Measurements from ENCODE around the gene SDF4. TPM values are rescaled to one million over a fixed set of nuclear protein-coding genes. Genes with fewer than 3 reads are reported as not detected.

SDF4 gene
- polyA plus RNA-seq, 1 experiment = 109 TPM

GRCh38 chr1:1175221-1176062 is 56.4 kb downstream of the SDF4 start:
- no peak for TF ChIP-seq CTCF (IDR thresholded peaks at IDR 0.05; ENCODE audit: low read depth, low read length)
- peaks cover 16% of the 10 kb centered on the region for H3K9me3 ChIP-seq (ENCODE audit: control insufficient read depth, insufficient read depth, low read length)
- H3K4me3 ChIP-seq (ENCODE audit: low read depth, low read length) = no peak overlapping the region
- CTCF ChIA-PET = no interaction called here
- H3K27ac ChIP-seq (ENCODE audit: low read depth, low read length) = no peak overlapping the region
- no peak for DNase-seq (ENCODE audit: low read depth, low spot score)
- H3K27me3 ChIP-seq (ENCODE audit: control insufficient read depth, insufficient read depth, low read length) = peaks cover 65% of the 10 kb centered on the region
- POLR2A ChIA-PET = no interaction called here

GRCh38 chr1:1173793-1174415 is 57.9 kb downstream of the SDF4 start, which contains the start of gene TTLL10:
TTLL10 (plus strand) TSS chr1:1173880; CDS start chr1:1179216, 5,336 bp downstream.
- no peak for DNase-seq (ENCODE audit: low read depth, low spot score)
- H3K4me3 ChIP-seq (ENCODE audit: low read depth, low read length) = no peak within 1 kb of the TSS
- no peak within 1 kb of the TSS for H3K27ac ChIP-seq (ENCODE audit: low read depth, low read length)
- TF ChIP-seq CTCF (IDR thresholded peaks at IDR 0.05; ENCODE audit: low read depth, low read length) = no peak
- ChIA-PET CTCF (no interaction called here), POLR2A (no interaction called here)
- peaks cover 75% of the 10 kb centered on the region for H3K27me3 ChIP-seq (ENCODE audit: control insufficient read depth, insufficient read depth, low read length)
- H3K9me3 ChIP-seq (ENCODE audit: control insufficient read depth, insufficient read depth, low read length) = peaks cover 16% of the 10 kb centered on the region

GRCh38 chr1:1173061-1173792 is 58.6 kb downstream of the SDF4 start:
- no peak for DNase-seq (ENCODE audit: low read depth, low spot score)
- no peak overlapping the region for H3K4me3 ChIP-seq (ENCODE audit: low read depth, low read length)
- no peak overlapping the region for H3K27ac ChIP-seq (ENCODE audit: low read depth, low read length)
- TF ChIP-seq CTCF (IDR thresholded peaks at IDR 0.05; ENCODE audit: low read depth, low read length) = no peak
- ChIA-PET CTCF (no interaction called here), POLR2A (no interaction called here)
- H3K9me3 ChIP-seq (ENCODE audit: control insufficient read depth, insufficient read depth, low read length) = peaks cover 16% of the 10 kb centered on the region
- H3K27me3 ChIP-seq (ENCODE audit: control insufficient read depth, insufficient read depth, low read length) = peaks cover 78% of the 10 kb centered on the region

- no peak for DNase-seq (ENCODE audit: low read depth, low spot score)
Measured at GRCh38 chr1:1171546-1172340, 60.1 kb downstream of the SDF4 start.

More at GRCh38 chr1:1171546-1172340, 60.1 kb downstream of the SDF4 start:
- Histone ChIP-seq H3K4me3 (ENCODE audit: low read depth, low read length) (no peak overlapping the region), H3K27me3 (ENCODE audit: control insufficient read depth, insufficient read depth, low read length) (peaks cover 69% of the 10 kb centered on the region), H3K9me3 (ENCODE audit: control insufficient read depth, insufficient read depth, low read length) (peaks cover 16% of the 10 kb centered on the region), H3K27ac (ENCODE audit: low read depth, low read length) (no peak overlapping the region)
- POLR2A ChIA-PET = no interaction called here
- TF ChIP-seq CTCF (IDR thresholded peaks at IDR 0.05; ENCODE audit: low read depth, low read length) = no peak
- CTCF ChIA-PET = no interaction called here

Data from AG04450 (cell line).